SK-N-MC (cell line): Measurements from ENCODE around the gene OSM.

Experiments used
- DNase-seq: peaks from one replicate; pipeline ENCODE4 v3.0.0-alpha.2; 2011; ENCODE audit warnings: low read depth, low spot score
- H3K27ac ChIP-seq: fragments of 200-600 bp; sonication (generic); 2 replicates; pipeline ENCODE4 v1.5.1; 2016; ENCODE audit warnings: mixed run types
- H3K36me3 ChIP-seq: fragments of 200-600 bp; sonication (generic); 2 replicates; pipeline ENCODE4 v1.6.1; 2017; ENCODE audit warnings: antibody characterized with exemption, low read length, mixed read lengths; ENCODE audit not compliant: insufficient read depth
- H3K4me3 ChIP-seq: fragments of 200-600 bp; sonication (generic); 2 replicates; pipeline ENCODE4 v1.5.1; 2016
- H3K9ac ChIP-seq: fragments of 200-600 bp; sonication (generic); 2 replicates; pipeline ENCODE4 v1.8.0; 2017; ENCODE audit warnings: mixed run types, mixed read lengths; ENCODE audit not compliant: insufficient read length
- H3K9me3 ChIP-seq: fragments of 200-600 bp; sonication (generic); 2 replicates; pipeline ENCODE4 v1.6.1; 2017; ENCODE audit warnings: low read depth, mild to moderate bottlenecking, antibody characterized with exemption, low read length, moderate library complexity, mixed read lengths
- EZH2 ChIP-seq: fragments of 200-600 bp; sonication (generic); IDR thresholded peaks from one replicate; pipeline ENCODE4 v1.6.1; 2017; ENCODE audit warnings: antibody characterized with exemption
- FOXP2 ChIP-seq: optimal IDR thresholded peaks from 2 replicates; pipeline ENCODE3; 2011; ENCODE audit warnings: mild to moderate bottlenecking, moderate library complexity; ENCODE audit not compliant: insufficient read depth; ENCODE audit errors: extremely low read length, control extremely low read depth
- POLR2AphosphoS5 ChIP-seq: IDR thresholded peaks from 2 replicates; pipeline ENCODE4 v1.6.1; 2012; ENCODE audit warnings: mild to moderate bottlenecking, low read depth, low read length, borderline replicate concordance

OSM gene

GRCh38 chr22:30308518-30309230, 42.0 kb upstream of the OSM start:
- no peaks in the 10 kb centered on the region for H3K36me3 ChIP-seq
- no peak for TF ChIP-seq FOXP2
- no peaks in the 10 kb centered on the region for H3K9me3 ChIP-seq
- DNase-seq = no peak
- H3K9ac ChIP-seq = no peak overlapping the region
- no peak overlapping the region for H3K4me3 ChIP-seq
- H3K27ac ChIP-seq = no peak overlapping the region

GRCh38 chr22:30308093-30308492, 41.4 kb upstream of the OSM start:
- Histone ChIP-seq H3K9me3 (no peaks in the 10 kb centered on the region), H3K9ac (no peak overlapping the region), H3K27ac (no peak overlapping the region), H3K4me3 (no peak overlapping the region), H3K36me3 (no peaks in the 10 kb centered on the region)
- TF ChIP-seq POLR2AphosphoS5 (no peak), FOXP2 (no peak)
- DNase-seq = no peak

DNA sequence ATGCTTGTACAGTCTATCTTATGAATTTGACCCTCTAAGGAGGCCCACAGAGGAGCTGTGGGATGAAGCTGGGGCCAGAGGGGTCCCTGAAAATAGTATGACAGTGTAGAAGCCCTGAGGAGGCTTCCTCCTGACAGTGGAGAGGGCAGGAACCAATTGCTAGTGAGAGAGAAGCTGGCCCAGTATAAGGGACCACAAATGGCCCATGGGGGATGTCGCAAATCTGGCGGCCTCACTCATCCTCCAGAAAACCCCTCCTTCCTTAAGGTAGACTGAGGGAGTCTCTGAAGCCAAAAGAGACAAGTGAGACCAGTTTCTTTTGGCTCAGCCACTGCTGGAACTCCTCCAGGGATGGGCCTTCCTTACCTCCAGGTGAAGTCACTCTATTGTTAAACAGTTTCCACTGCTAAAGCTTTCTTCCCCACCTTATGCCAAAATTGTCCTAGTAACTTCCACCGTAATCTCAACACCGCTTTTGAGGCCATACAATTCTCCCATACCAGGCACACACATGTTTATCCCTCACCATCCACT, 40.5 kb upstream of the OSM start:
- Histone ChIP-seq H3K27ac (no peak overlapping the region), H3K36me3 (no peaks in the 10 kb centered on the region), H3K9me3 (no peaks in the 10 kb centered on the region), H3K4me3 (no peak overlapping the region), H3K9ac (no peak overlapping the region)
- DNase-seq = no peak
- TF ChIP-seq POLR2AphosphoS5 = no peak
- no peak for TF ChIP-seq EZH2
- no peak for TF ChIP-seq FOXP2

GRCh38 chr22:30306627-30307011, 40.0 kb upstream of the OSM start:
- TF ChIP-seq EZH2 = no peak
- no peak for TF ChIP-seq FOXP2
- TF ChIP-seq POLR2AphosphoS5 = no peak
- Histone ChIP-seq H3K9me3 (no peaks in the 10 kb centered on the region), H3K27ac (no peak overlapping the region), H3K4me3 (no peak overlapping the region), H3K9ac (no peak overlapping the region), H3K36me3 (no peaks in the 10 kb centered on the region)
- no peak for DNase-seq

GRCh38 chr22:30305906-30306626, 39.4 kb upstream of the OSM start:
- TF ChIP-seq FOXP2 (no peak), POLR2AphosphoS5 (no peak), EZH2 (no peak)
- H3K36me3 ChIP-seq = no peaks in the 10 kb centered on the region
- no peak overlapping the region for H3K27ac ChIP-seq
- DNase-seq = no peak
- H3K4me3 ChIP-seq = no peak overlapping the region
- H3K9me3 ChIP-seq = no peaks in the 10 kb centered on the region
- no peak overlapping the region for H3K9ac ChIP-seq

DNA sequence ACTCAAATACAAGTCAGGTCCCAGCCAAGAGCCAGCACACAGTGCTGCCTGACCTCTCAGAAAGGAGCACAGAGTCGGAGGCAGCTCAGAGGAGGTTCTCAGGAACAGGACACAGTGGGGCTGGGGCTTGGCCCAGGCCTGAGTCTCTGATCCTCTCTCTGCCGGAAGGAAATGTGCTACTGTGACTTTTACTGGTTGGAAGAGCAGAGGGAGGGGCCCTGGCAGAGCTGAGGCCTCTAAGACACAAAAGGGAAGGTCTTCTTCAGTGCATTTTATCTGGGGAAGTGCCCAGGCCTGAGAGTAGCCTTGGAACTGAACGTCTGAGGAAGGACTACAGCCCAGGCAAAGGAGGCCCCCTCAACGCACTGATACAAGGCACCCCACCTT, 38.9 kb upstream of the OSM start:
- no peaks in the 10 kb centered on the region for H3K36me3 ChIP-seq
- no peak for DNase-seq
- no peak overlapping the region for H3K4me3 ChIP-seq
- no peak for TF ChIP-seq POLR2AphosphoS5
- TF ChIP-seq FOXP2 = no peak
- TF ChIP-seq EZH2 = no peak
- no peak overlapping the region for H3K9ac ChIP-seq
- no peak overlapping the region for H3K27ac ChIP-seq
- no peaks in the 10 kb centered on the region for H3K9me3 ChIP-seq

DNA sequence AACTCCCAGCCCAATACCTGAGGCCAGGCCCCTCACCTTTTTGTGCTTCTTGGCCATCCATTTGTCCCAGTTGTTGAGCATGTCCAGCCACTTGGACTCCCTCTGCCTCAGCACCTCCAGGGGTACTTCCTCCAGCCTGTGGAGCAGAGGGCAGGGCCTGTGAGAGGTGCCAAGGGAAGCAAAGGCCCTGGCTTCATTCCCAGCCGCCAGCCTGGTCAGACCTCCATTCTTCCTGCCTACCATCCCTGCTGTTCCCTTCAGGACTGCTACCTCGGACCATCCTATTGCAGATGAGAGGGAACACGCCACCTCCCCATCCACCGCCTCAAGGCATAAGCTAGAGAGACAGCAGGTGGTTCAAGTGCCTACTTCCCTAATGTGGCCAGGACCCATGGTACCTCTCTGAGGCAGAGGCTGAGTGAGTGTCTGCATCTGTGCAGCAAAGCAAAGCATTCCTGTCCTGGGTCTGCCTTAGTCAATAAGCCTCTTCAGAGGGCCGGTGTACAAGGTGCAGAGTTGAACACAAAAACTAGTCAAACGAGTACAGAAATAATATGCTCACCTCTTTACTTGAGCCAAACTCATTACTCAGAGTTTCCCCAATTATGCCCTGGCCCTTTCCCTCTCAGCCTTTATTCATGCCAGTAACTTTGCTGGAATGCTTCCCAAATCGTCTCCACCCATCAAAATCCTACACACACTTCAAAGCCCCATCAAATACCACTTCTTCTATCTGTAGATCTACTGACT, 38.0 kb upstream of the OSM start:
- H3K36me3 ChIP-seq = no peaks in the 10 kb centered on the region
- DNase-seq = no peak
- H3K9ac ChIP-seq = no peak overlapping the region
- no peak overlapping the region for H3K4me3 ChIP-seq
- H3K27ac ChIP-seq = no peak overlapping the region
- TF ChIP-seq POLR2AphosphoS5 (no peak), EZH2 (no peak)
- H3K9me3 ChIP-seq = no peaks in the 10 kb centered on the region

- no peaks in the 10 kb centered on the region for H3K9me3 ChIP-seq
- H3K4me3 ChIP-seq = no peak overlapping the region
- no peak overlapping the region for H3K27ac ChIP-seq
- no peak for DNase-seq
- H3K36me3 ChIP-seq = no peaks in the 10 kb centered on the region
- no peak overlapping the region for H3K9ac ChIP-seq
- TF ChIP-seq POLR2AphosphoS5 (no peak), FOXP2 (no peak), EZH2 (no peak)
Observed at GRCh38 chr22:30302810-30303138, 36.1 kb upstream of the OSM start.
